ENCODE results near the gene TNFAIP8. TPM values are rescaled to one million over a fixed set of nuclear protein-coding genes. Genes with fewer than 3 reads are reported as not detected.

Gene TNFAIP8
- total and polyA plus RNA-seq, 3 experiments from 2014 or later: 207 to 311 (median 295) TPM

- H3K36me3 Mint-ChIP-seq: peaks cover 2 to 27% (median 3%) of the 10 kb centered on the region in 3 donors
- H3K27ac Mint-ChIP-seq: peak overlapping the region; percentile 60 to 90 (median 84)
- Histone ChIP-seq H3K4me1 (ENCODE audit: insufficient read depth, low read length) (peaks cover 86% of the 10 kb centered on the region), H3K4me3 (ENCODE audit: low read length) (no peak overlapping the region), H3K9me3 (ENCODE audit: low read length) (no peaks in the 10 kb centered on the region), H3K27me3 (ENCODE audit: insufficient read depth, low read length, poor library complexity, severe bottlenecking) (no peaks in the 10 kb centered on the region), H3K36me3 (ENCODE audit: insufficient read depth, low read length) (no peaks in the 10 kb centered on the region), H3K27ac (ENCODE audit: low read depth, low read length) (no peak overlapping the region)
- no peaks in the 10 kb centered on the region for H3K27me3 Mint-ChIP-seq
- peaks cover 84 to 98% (median 97%) of the 10 kb centered on the region in 3 donors for H3K4me1 Mint-ChIP-seq
- DNase-seq: no peak
- ChIA-PET POLR2A (interaction anchor here (1.1 to 1.6 kb wide), 2 partner anchors 10 to 47 kb away, joined by 4 to 6 read pairs; partner anchors contain the start of gene TNFAIP8), CTCF (interaction anchor here (1.1 to 1.4 kb wide), 3 partner anchors 11 to 358 kb away, joined by 3 to 7 read pairs (median 3); partner anchors contain the start of gene DTWD2)
- H3K4me3 Mint-ChIP-seq: peak overlapping the region in 6 of 7 donors; percentile 13 to 76 (median 68)
- no peaks in the 10 kb centered on the region for H3K9me3 Mint-ChIP-seq
Observed at GRCh38 chr5:119346394-119346793, 9.4 kb upstream of the TNFAIP8 start.

GRCh38 chr5:119347574-119347973, 8.2 kb upstream of the TNFAIP8 start:
- no peaks in the 10 kb centered on the region for H3K9me3 Mint-ChIP-seq
- peaks cover 83 to 97% (median 97%) of the 10 kb centered on the region in 3 donors for H3K4me1 Mint-ChIP-seq
- Histone ChIP-seq H3K4me3 (ENCODE audit: low read length) (no peak overlapping the region), H3K27ac (ENCODE audit: low read depth, low read length) (no peak overlapping the region), H3K4me1 (ENCODE audit: insufficient read depth, low read length) (peaks cover 82% of the 10 kb centered on the region), H3K36me3 (ENCODE audit: insufficient read depth, low read length) (no peaks in the 10 kb centered on the region), H3K9me3 (ENCODE audit: low read length) (no peaks in the 10 kb centered on the region), H3K27me3 (ENCODE audit: insufficient read depth, low read length, poor library complexity, severe bottlenecking) (no peaks in the 10 kb centered on the region)
- no peaks in the 10 kb centered on the region for H3K27me3 Mint-ChIP-seq
- H3K4me3 Mint-ChIP-seq: peak overlapping the region in 1 of 7 donors; percentile 39
- POLR2A ChIA-PET: no interaction called here
- peak overlapping the region in 6 of 8 donors; percentile 52 to 87 (median 70) for H3K27ac Mint-ChIP-seq
- peaks cover 3 to 28% (median 4%) of the 10 kb centered on the region in 3 donors for H3K36me3 Mint-ChIP-seq
- no peak for DNase-seq
- CTCF ChIA-PET: interaction anchor here (1.2 kb wide), 1 partner anchor 359 kb away, joined by 3 read pairs; the partner anchor contains the start of gene DTWD2

- no peaks in the 10 kb centered on the region for H3K27me3 Mint-ChIP-seq
- Histone ChIP-seq H3K9me3 (ENCODE audit: low read length) (no peaks in the 10 kb centered on the region), H3K27me3 (ENCODE audit: insufficient read depth, low read length, poor library complexity, severe bottlenecking) (no peaks in the 10 kb centered on the region), H3K27ac (ENCODE audit: low read depth, low read length) (no peak overlapping the region), H3K36me3 (ENCODE audit: insufficient read depth, low read length) (no peaks in the 10 kb centered on the region), H3K4me1 (ENCODE audit: insufficient read depth, low read length) (peaks cover 82% of the 10 kb centered on the region), H3K4me3 (ENCODE audit: low read length) (no peak overlapping the region)
- no peak for DNase-seq
- CTCF ChIA-PET: interaction anchor here (0.6 kb wide), 1 partner anchor 10 kb away, joined by 3 read pairs; no protein-coding TSS in a partner anchor
- POLR2A ChIA-PET: no interaction called here
- peaks cover 83 to 97% (median 97%) of the 10 kb centered on the region in 3 donors for H3K4me1 Mint-ChIP-seq
- H3K27ac Mint-ChIP-seq: peak overlapping the region; percentile 53 to 87 (median 68)
- no peaks in the 10 kb centered on the region for H3K9me3 Mint-ChIP-seq
- H3K4me3 Mint-ChIP-seq: peak overlapping the region in 1 of 7 donors; percentile 8
- peaks cover 3 to 32% (median 4%) of the 10 kb centered on the region in 3 donors for H3K36me3 Mint-ChIP-seq
Observed at GRCh38 chr5:119347991-119348390, 7.8 kb upstream of the TNFAIP8 start.

- peaks cover 3 to 21% (median 4%) of the 10 kb centered on the region in 3 donors for H3K36me3 Mint-ChIP-seq
- H3K4me3 Mint-ChIP-seq: peak overlapping the region; percentile 74 to 92 (median 90)
- POLR2A ChIA-PET: interaction anchor here (0.6 to 1.2 kb wide), 3 partner anchors 10 to 19 kb away, joined by 3 to 4 read pairs (median 4); no protein-coding TSS in a partner anchor
- Histone ChIP-seq H3K27ac (ENCODE audit: low read depth, low read length) (no peak overlapping the region), H3K36me3 (ENCODE audit: insufficient read depth, low read length) (no peaks in the 10 kb centered on the region), H3K9me3 (ENCODE audit: low read length) (no peaks in the 10 kb centered on the region), H3K4me1 (ENCODE audit: insufficient read depth, low read length) (peaks cover 81% of the 10 kb centered on the region), H3K4me3 (ENCODE audit: low read length) (no peak overlapping the region), H3K27me3 (ENCODE audit: insufficient read depth, low read length, poor library complexity, severe bottlenecking) (no peaks in the 10 kb centered on the region)
- no peaks in the 10 kb centered on the region for H3K9me3 Mint-ChIP-seq
- H3K4me1 Mint-ChIP-seq: peaks cover 82 to 99% (median 97%) of the 10 kb centered on the region in 3 donors
- H3K27me3 Mint-ChIP-seq: no peaks in the 10 kb centered on the region
- H3K27ac Mint-ChIP-seq: peak overlapping the region; percentile 76 to 95 (median 92)
- no peak for DNase-seq
- CTCF ChIA-PET: interaction anchor here (0.9 to 1.9 kb wide), 7 partner anchors 9 to 83 kb away, joined by 3 to 8 read pairs (median 7); no protein-coding TSS in a partner anchor
Observed at GRCh38 chr5:119353213-119353612, 2.6 kb upstream of the TNFAIP8 start.

- Histone ChIP-seq H3K4me1 (ENCODE audit: insufficient read depth, low read length) (peaks cover 83% of the 10 kb centered on the region), H3K9me3 (ENCODE audit: low read length) (no peaks in the 10 kb centered on the region), H3K27me3 (ENCODE audit: insufficient read depth, low read length, poor library complexity, severe bottlenecking) (no peaks in the 10 kb centered on the region), H3K4me3 (ENCODE audit: low read length) (peak overlapping the region; percentile 50), H3K36me3 (ENCODE audit: insufficient read depth, low read length) (no peaks in the 10 kb centered on the region), H3K27ac (ENCODE audit: low read depth, low read length) (no peak overlapping the region)
- Mint-ChIP-seq H3K27ac (peak overlapping the region; percentile 76 to 95 (median 92)), H3K27me3 (no peaks in the 10 kb centered on the region), H3K4me1 (peaks cover 82 to 99% (median 98%) of the 10 kb centered on the region in 3 donors), H3K4me3 (peak overlapping the region; percentile 74 to 92 (median 90)), H3K36me3 (peaks cover 2 to 18% (median 3%) of the 10 kb centered on the region in 3 donors), H3K9me3 (no peaks in the 10 kb centered on the region)
- CTCF ChIA-PET: interaction anchor here (0.9 to 1.9 kb wide), 7 partner anchors 8 to 83 kb away, joined by 3 to 8 read pairs (median 7); no protein-coding TSS in a partner anchor
- POLR2A ChIA-PET: interaction anchor here (0.6 to 1.8 kb wide), 4 partner anchors 10 to 19 kb away, joined by 3 to 4 read pairs (median 4); no protein-coding TSS in a partner anchor
- DNase-seq: peak in 2 of 5 donors; percentile 16 to 56
Observed at GRCh38 chr5:119353686-119354366, 2.0 kb upstream of the TNFAIP8 start.

- Mint-ChIP-seq H3K27ac (peak overlapping the region; percentile 76 to 95 (median 92)), H3K36me3 (peaks cover 0 to 13% (median 2%) of the 10 kb centered on the region in 3 donors), H3K4me1 (peaks cover 86 to 99% (median 98%) of the 10 kb centered on the region in 3 donors), H3K4me3 (peak overlapping the region; percentile 81 to 95 (median 91)), H3K27me3 (no peaks in the 10 kb centered on the region), H3K9me3 (no peaks in the 10 kb centered on the region)
- H3K4me3 ChIP-seq (ENCODE audit: low read length): peak overlapping the region; percentile 50
- H3K9me3 ChIP-seq (ENCODE audit: low read length): no peaks in the 10 kb centered on the region
- POLR2A ChIA-PET: interaction anchor here (0.5 to 1.8 kb wide), 2 partner anchors 18 to 42 kb away, joined by 4 read pairs; no protein-coding TSS in a partner anchor
- H3K4me1 ChIP-seq (ENCODE audit: insufficient read depth, low read length): peaks cover 83% of the 10 kb centered on the region
- DNase-seq: no peak
- H3K27me3 ChIP-seq (ENCODE audit: insufficient read depth, low read length, poor library complexity, severe bottlenecking): no peaks in the 10 kb centered on the region
- no peak overlapping the region for H3K27ac ChIP-seq (ENCODE audit: low read depth, low read length)
- CTCF ChIA-PET: interaction anchor here (1.7 to 4.0 kb wide), 3 partner anchors 17 to 39 kb away, joined by 7 to 19 read pairs (median 17); no protein-coding TSS in a partner anchor
- no peaks in the 10 kb centered on the region for H3K36me3 ChIP-seq (ENCODE audit: insufficient read depth, low read length)
Observed at GRCh38 chr5:119354537-119355243, 1.1 kb upstream of the TNFAIP8 start.

- Mint-ChIP-seq H3K27ac (peak overlapping the region; percentile 76 to 92 (median 82)), H3K9me3 (no peaks in the 10 kb centered on the region), H3K36me3 (peaks cover 0 to 13% (median 2%) of the 10 kb centered on the region in 3 donors), H3K4me1 (peaks cover 88 to 99% (median 98%) of the 10 kb centered on the region in 3 donors), H3K4me3 (peak overlapping the region; percentile 81 to 95 (median 91)), H3K27me3 (no peaks in the 10 kb centered on the region)
- peak overlapping the region; percentile 37 for H3K4me3 ChIP-seq (ENCODE audit: low read length)
- no peaks in the 10 kb centered on the region for H3K27me3 ChIP-seq (ENCODE audit: insufficient read depth, low read length, poor library complexity, severe bottlenecking)
- peaks cover 83% of the 10 kb centered on the region for H3K4me1 ChIP-seq (ENCODE audit: insufficient read depth, low read length)
- CTCF ChIA-PET: interaction anchor here (1.2 to 4.0 kb wide), 3 partner anchors 18 to 57 kb away, joined by 6 to 19 read pairs (median 17); no protein-coding TSS in a partner anchor
- DNase-seq: peak in 2 of 5 donors; percentile 17 to 58
- no peak overlapping the region for H3K27ac ChIP-seq (ENCODE audit: low read depth, low read length)
- H3K36me3 ChIP-seq (ENCODE audit: insufficient read depth, low read length): no peaks in the 10 kb centered on the region
- POLR2A ChIA-PET: interaction anchor here (0.5 to 1.8 kb wide), 4 partner anchors 13 to 42 kb away, joined by 3 to 6 read pairs (median 4); no protein-coding TSS in a partner anchor
- H3K9me3 ChIP-seq (ENCODE audit: low read length): no peaks in the 10 kb centered on the region
Observed at GRCh38 chr5:119355244-119355638, 578 bp upstream of the TNFAIP8 start.

Measured in CD8-positive, alpha-beta memory T cell (primary cell).